Lung (tissue), 12 donors: ENCODE results near the gene COMMD1. TPM values are rescaled to one million over a fixed set of nuclear protein-coding genes. Genes with fewer than 3 reads are reported as not detected.

Experiments
- ATAC-seq: fragments of 200-7000 bp; cut with Tn5 transposase; one replicate; pipeline ENCODE4 v1.9.1; 2020; ENCODE audit warnings: moderate number of reproducible peaks; ENCODE audit not compliant: insufficient read depth, low FRiP score
- DNase-seq, 3 donors: peaks; one replicate each; pipeline ENCODE4 v3.0.0-alpha.2; 2013 to 2017
- H3K27ac ChIP-seq, 2 donors: one replicate each; pipeline ENCODE4 v1.5.1; 2013; ENCODE audit warnings: mild to moderate bottlenecking in 2 of 2, moderate library complexity in 2 of 2, control low read depth in 1 of 2, inconsistent platforms in 1 of 2, low read depth in 1 of 2, low read length in 1 of 2
- H3K27me3 ChIP-seq, 3 donors: one replicate each; pipeline ENCODE4 v1.5.1; 2013; ENCODE audit warnings: low read length in 2 of 3; ENCODE audit not compliant: control insufficient read depth in 3 of 3, insufficient read depth in 3 of 3
- H3K36me3 ChIP-seq, 4 donors: one replicate each; pipeline ENCODE4 v1.5.1; 2013; ENCODE audit warnings: low read length in 4 of 4, mild to moderate bottlenecking in 1 of 4, moderate library complexity in 1 of 4; ENCODE audit not compliant: control insufficient read depth in 4 of 4, insufficient read depth in 4 of 4
- H3K4me1 ChIP-seq, 5 donors: one replicate each; pipeline ENCODE4 v1.5.1; 2013; ENCODE audit warnings: low read length in 5 of 5, mild to moderate bottlenecking in 2 of 5, moderate library complexity in 1 of 5; ENCODE audit not compliant: control insufficient read depth in 5 of 5, insufficient read depth in 5 of 5
- H3K4me3 ChIP-seq: one replicate; pipeline ENCODE4 v1.5.1; 2013; ENCODE audit warnings: mild to moderate bottlenecking, control low read depth, moderate library complexity
- H3K9ac ChIP-seq, 2 donors: one replicate each; pipeline ENCODE4 v1.5.1; 2013; ENCODE audit warnings: low read length in 2 of 2, control low read depth in 1 of 2; ENCODE audit not compliant: insufficient read depth in 1 of 2
- H3K9me3 ChIP-seq, 4 donors: one replicate each; pipeline ENCODE4 v1.5.1; 2013; ENCODE audit warnings: low read length in 3 of 4, mild to moderate bottlenecking in 1 of 4, moderate library complexity in 1 of 4; ENCODE audit not compliant: control insufficient read depth in 4 of 4, insufficient read depth in 3 of 4
- WGBS, 2 donors: extraction: QIAGEN DNeasy Blood & Tissue Kit; methylation state at CpG; one replicate each; pipeline ENCODE4 v1.1.7; 2013; 5-methylcytosine and 5-hydroxymethylcytosine counted together
- polyA plus RNA-seq, 2 donors: library from polyadenylated mRNA; stranded (reverse); fragments of 200-250 nt; gene quantifications; one replicate each; pipeline ENCODE4 v1.2.1, GENCODE V29; 2013
- total RNA-seq, 2 donors: library from RNA; depleted of rRNA in 1 of 2; stranded (reverse); fragments of >200 nt in 1 of 2; gene quantifications; one replicate each; pipeline ENCODE4 v1.2.1, GENCODE V29; 2014 to 2021
- TF ChIP-seq, protein P1 (sequence below): IDR thresholded peaks from 2 replicates; pipeline ENCODE4 v1.5.1; 2012; ENCODE audit warnings: mild to moderate bottlenecking; ENCODE audit errors: control extremely low read depth, extremely low read depth
- donor health status: control.
- donor health status: control.
- donor health status: Bipolar disorder and iron deficiency.
- donor health status: healthy.
- donor health status: DM: yes; HTN: yes; CAD: no.

Gene COMMD1
- total and polyA plus RNA-seq, 4 donors: 31.0 to 41.7 (median 35.2) TPM

- no peaks in the 10 kb centered on the region for H3K27me3 ChIP-seq
- no peaks in the 10 kb centered on the region for H3K9me3 ChIP-seq
- DNase-seq: no peak
- ATAC-seq: no peak
- WGBS, 2 donors: 95 to 96% methylated on average over 4 of the region's 4 CpGs
- H3K27ac ChIP-seq: no peak overlapping the region
- no peak overlapping the region for H3K4me3 ChIP-seq
- H3K4me1 ChIP-seq: peaks cover 6 to 18% (median 8%) of the 10 kb centered on the region in 5 donors
- H3K36me3 ChIP-seq: no peaks in the 10 kb centered on the region
- TF ChIP-seq, protein P1, sequence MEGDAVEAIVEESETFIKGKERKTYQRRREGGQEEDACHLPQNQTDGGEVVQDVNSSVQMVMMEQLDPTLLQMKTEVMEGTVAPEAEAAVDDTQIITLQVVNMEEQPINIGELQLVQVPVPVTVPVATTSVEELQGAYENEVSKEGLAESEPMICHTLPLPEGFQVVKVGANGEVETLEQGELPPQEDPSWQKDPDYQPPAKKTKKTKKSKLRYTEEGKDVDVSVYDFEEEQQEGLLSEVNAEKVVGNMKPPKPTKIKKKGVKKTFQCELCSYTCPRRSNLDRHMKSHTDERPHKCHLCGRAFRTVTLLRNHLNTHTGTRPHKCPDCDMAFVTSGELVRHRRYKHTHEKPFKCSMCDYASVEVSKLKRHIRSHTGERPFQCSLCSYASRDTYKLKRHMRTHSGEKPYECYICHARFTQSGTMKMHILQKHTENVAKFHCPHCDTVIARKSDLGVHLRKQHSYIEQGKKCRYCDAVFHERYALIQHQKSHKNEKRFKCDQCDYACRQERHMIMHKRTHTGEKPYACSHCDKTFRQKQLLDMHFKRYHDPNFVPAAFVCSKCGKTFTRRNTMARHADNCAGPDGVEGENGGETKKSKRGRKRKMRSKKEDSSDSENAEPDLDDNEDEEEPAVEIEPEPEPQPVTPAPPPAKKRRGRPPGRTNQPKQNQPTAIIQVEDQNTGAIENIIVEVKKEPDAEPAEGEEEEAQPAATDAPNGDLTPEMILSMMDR: no peak
- H3K9ac ChIP-seq: no peak overlapping the region
Observed at GRCh38 chr2:62175728-62176127, 270.3 kb downstream of the COMMD1 start.

GRCh38 chr2:62176801-62177200 lies 271.3 kb downstream of the COMMD1 start:
- ATAC-seq (no peak), DNase-seq (no peak)
- TF ChIP-seq, protein P1: no peak
- peaks cover 6 to 18% (median 8%) of the 10 kb centered on the region in 5 donors for H3K4me1 ChIP-seq
- H3K9ac ChIP-seq: no peak overlapping the region
- H3K4me3 ChIP-seq: no peak overlapping the region
- H3K27me3 ChIP-seq: no peaks in the 10 kb centered on the region
- no peaks in the 10 kb centered on the region for H3K36me3 ChIP-seq
- H3K9me3 ChIP-seq: no peaks in the 10 kb centered on the region
- no peak overlapping the region for H3K27ac ChIP-seq

DNA sequence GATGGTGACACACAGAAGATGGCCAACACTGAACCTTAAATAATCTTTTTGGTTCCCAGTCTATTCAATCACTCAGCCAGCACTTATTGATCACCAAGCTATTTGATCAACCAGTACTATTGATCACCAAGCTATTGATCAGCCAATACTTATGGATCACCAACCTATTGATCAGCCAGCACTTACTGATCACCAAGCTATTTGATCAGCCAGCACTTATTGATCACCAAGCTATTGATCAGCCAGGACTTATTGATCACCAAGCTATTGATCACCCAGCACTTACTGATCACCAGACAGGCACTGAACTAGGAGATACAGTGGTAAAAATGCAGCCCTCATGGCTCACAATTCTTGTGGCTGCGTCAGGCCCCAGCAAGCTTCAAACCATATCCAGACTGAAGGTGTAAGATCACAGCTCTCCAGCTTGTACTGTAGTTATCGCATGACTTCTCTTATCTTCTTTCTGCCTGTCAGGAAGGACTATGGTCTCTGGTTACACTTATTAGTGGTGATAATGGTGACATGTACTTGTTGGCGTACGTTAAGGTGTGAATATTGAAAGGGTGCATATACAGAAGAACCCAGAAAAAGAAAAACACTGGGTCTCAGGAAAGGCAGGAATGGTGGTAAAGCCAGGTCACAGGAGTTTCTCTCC lies 272.0 kb downstream of the COMMD1 start:
- Histone ChIP-seq H3K27ac (no peak overlapping the region), H3K4me1 (peaks cover 6 to 18% (median 8%) of the 10 kb centered on the region in 5 donors)
- no peak for ATAC-seq

More for the DNA sequence above, 272.0 kb downstream of the COMMD1 start:
- Histone ChIP-seq H3K27me3 (no peaks in the 10 kb centered on the region), H3K9ac (no peak overlapping the region), H3K36me3 (no peaks in the 10 kb centered on the region), H3K9me3 (no peaks in the 10 kb centered on the region), H3K4me3 (no peak overlapping the region)
- WGBS, 2 donors: 94 to 96% methylated on average over 4 of the region's 4 CpGs
- TF ChIP-seq, protein P1: no peak
- no peak for DNase-seq
